ENCODE measurements around the gene SIGLEC11. TPM values are rescaled to one million over a fixed set of nuclear protein-coding genes. Genes with fewer than 3 reads are reported as not detected.

The SIGLEC11 gene
- polyA plus RNA-seq, 1 of the 3 experiments (the other 2 are of a cell fraction) = not detected

- Histone ChIP-seq H3K9ac (no peak overlapping the region), H3K9me2 (no peaks in the 10 kb centered on the region), H3K27ac (ENCODE audit: low read depth in 2 of 2, low read length in 1 of 2) (no peak overlapping the region), H3K4me3 (ENCODE audit: low read depth in 2 of 2, low read length in 1 of 2) (no peak overlapping the region), H3K27me3 (ENCODE audit: insufficient read depth) (no peaks in the 10 kb centered on the region), H3K36me3 (replicated peaks in 1 of 2; ENCODE audit: control insufficient read depth in 1 of 2, insufficient read depth in 2 of 2, low read length in 1 of 2) (peaks cover 4 to 5% of the 10 kb centered on the region in 2 experiments), H2AFZ (ENCODE audit: low read depth) (no peak overlapping the region), H3K4me1 (ENCODE audit: control insufficient read depth in 1 of 2, insufficient read depth in 2 of 2, low read depth in 1 of 2, low read length in 1 of 2) (no peaks in the 10 kb centered on the region), H3K79me2 (ENCODE audit: insufficient read depth) (no peaks in the 10 kb centered on the region), H3K4me2 (no peak overlapping the region), H3K9me3 (no peaks in the 10 kb centered on the region), H3F3A (replicated peaks; ENCODE audit: insufficient read depth) (no peaks in the 10 kb centered on the region), H4K20me1 (ENCODE audit: insufficient read depth) (peaks cover 39% of the 10 kb centered on the region)
- TF ChIP-seq CHD2 (IDR thresholded peaks at IDR 0.05; ENCODE audit: low read length, partially characterized antibody) = no peak
- no peak for TF ChIP-seq REST (IDR thresholded peaks at IDR 0.05; ENCODE audit: low read depth, low read length)
- WGBS (ENCODE audit: low lambda C conversion rate) = 82% methylated on average over 11 of the region's 11 CpGs
- POLR2A ChIA-PET = no interaction called here
- DNase-seq = no peak
- CTCF ChIA-PET = interaction anchor here (0.9 to 9.6 kb wide), 6 partner anchors 8 to 51 kb away, joined by 3 to 94 read pairs (median 8); no protein-coding TSS in a partner anchor
Measured at GRCh38 chr19:49984491-49984890, 23.5 kb upstream of the SIGLEC11 start.

DNA sequence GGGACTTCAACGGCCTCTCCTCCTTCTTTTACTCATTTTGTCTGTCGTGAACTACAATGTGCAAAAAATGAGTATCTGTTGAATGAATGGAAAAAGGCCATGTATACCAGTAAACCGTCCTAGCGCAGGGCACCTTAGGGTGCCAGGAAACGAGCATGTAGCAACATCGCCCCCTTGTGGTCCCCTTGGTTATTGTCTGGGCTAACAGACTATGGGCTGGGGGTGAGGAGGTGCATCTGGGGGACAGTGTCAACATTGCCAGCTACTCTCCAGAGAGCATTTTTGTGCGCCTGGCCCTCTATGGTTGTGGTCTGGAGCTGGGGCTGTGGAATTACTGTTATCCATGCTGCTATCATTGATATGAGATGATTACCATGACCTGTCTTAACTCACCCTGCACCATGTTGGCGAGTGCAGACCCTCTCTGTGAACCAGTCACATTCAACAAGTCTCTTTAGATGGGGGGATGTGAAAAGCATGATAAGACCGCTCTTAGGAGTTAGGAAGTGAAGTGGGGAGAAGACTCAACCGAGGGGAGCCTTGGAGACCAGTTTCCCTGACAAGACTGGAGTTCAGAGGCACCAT is 22.8 kb upstream of the SIGLEC11 start:
- WGBS (ENCODE audit: low lambda C conversion rate) = 24% methylated on average over 9 of the region's 10 CpGs
- Histone ChIP-seq H3K4me1 (ENCODE audit: control insufficient read depth in 1 of 2, insufficient read depth in 2 of 2, low read depth in 1 of 2, low read length in 1 of 2) (no peaks in the 10 kb centered on the region), H3K9me2 (no peaks in the 10 kb centered on the region), H3K36me3 (replicated peaks in 1 of 2; ENCODE audit: control insufficient read depth in 1 of 2, insufficient read depth in 2 of 2, low read length in 1 of 2) (peaks cover 0 to 5% of the 10 kb centered on the region in 2 experiments), H4K20me1 (ENCODE audit: insufficient read depth) (peaks cover 39% of the 10 kb centered on the region), H2AFZ (ENCODE audit: low read depth) (no peak overlapping the region), H3F3A (replicated peaks; ENCODE audit: insufficient read depth) (no peaks in the 10 kb centered on the region), H3K79me2 (ENCODE audit: insufficient read depth) (no peaks in the 10 kb centered on the region), H3K27me3 (ENCODE audit: insufficient read depth) (no peaks in the 10 kb centered on the region), H3K27ac (ENCODE audit: low read depth in 2 of 2, low read length in 1 of 2) (no peak overlapping the region), H3K4me2 (no peak overlapping the region), H3K9me3 (no peaks in the 10 kb centered on the region), H3K9ac (no peak overlapping the region), H3K4me3 (ENCODE audit: low read depth in 2 of 2, low read length in 1 of 2) (no peak overlapping the region; a peak in 1 of 4 replicates)
- ChIA-PET POLR2A (no interaction called here), CTCF (interaction anchor here (0.6 to 9.6 kb wide), 17 partner anchors 9 to 153 kb away, joined by 3 to 94 read pairs (median 4); no protein-coding TSS in a partner anchor)
- no peak for TF ChIP-seq JUND (IDR thresholded peaks at IDR 0.05)
- TF ChIP-seq MXI1 (IDR thresholded peaks at IDR 0.05; ENCODE audit: low read depth, low read length) = no peak
- TF ChIP-seq ELF1 (IDR thresholded peaks at IDR 0.05) = no peak
- no peak for TF ChIP-seq CHD2 (IDR thresholded peaks at IDR 0.05; ENCODE audit: low read length, partially characterized antibody)
- TF ChIP-seq, protein P1, sequence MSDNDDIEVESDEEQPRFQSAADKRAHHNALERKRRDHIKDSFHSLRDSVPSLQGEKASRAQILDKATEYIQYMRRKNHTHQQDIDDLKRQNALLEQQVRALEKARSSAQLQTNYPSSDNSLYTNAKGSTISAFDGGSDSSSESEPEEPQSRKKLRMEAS (IDR thresholded peaks at IDR 0.05; ENCODE audit: low read depth) = no peak
- no peak for TF ChIP-seq NRF1 (IDR thresholded peaks at IDR 0.05; ENCODE audit: low read depth, low read length)
- TF ChIP-seq, protein P2, sequence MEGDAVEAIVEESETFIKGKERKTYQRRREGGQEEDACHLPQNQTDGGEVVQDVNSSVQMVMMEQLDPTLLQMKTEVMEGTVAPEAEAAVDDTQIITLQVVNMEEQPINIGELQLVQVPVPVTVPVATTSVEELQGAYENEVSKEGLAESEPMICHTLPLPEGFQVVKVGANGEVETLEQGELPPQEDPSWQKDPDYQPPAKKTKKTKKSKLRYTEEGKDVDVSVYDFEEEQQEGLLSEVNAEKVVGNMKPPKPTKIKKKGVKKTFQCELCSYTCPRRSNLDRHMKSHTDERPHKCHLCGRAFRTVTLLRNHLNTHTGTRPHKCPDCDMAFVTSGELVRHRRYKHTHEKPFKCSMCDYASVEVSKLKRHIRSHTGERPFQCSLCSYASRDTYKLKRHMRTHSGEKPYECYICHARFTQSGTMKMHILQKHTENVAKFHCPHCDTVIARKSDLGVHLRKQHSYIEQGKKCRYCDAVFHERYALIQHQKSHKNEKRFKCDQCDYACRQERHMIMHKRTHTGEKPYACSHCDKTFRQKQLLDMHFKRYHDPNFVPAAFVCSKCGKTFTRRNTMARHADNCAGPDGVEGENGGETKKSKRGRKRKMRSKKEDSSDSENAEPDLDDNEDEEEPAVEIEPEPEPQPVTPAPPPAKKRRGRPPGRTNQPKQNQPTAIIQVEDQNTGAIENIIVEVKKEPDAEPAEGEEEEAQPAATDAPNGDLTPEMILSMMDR (IDR thresholded peaks at IDR 0.05) = peak; percentile 91
- TF ChIP-seq GABPA (IDR thresholded peaks at IDR 0.05; ENCODE audit: low read depth) = no peak
- no peak for TF ChIP-seq FOXM1 (IDR thresholded peaks at IDR 0.05; ENCODE audit: low read depth)
- no peak for TF ChIP-seq IRF3 (IDR thresholded peaks at IDR 0.05; ENCODE audit: low read depth, low read length)
- TF ChIP-seq FOXJ3 (CRISPR knock-in tag; IDR thresholded peaks at IDR 0.05) = no peak
- peak; percentile 50; the same call in 1 of the 2 replicates for TF ChIP-seq SMC3 (IDR thresholded peaks at IDR 0.05; ENCODE audit: low read depth, low read length)
- TF ChIP-seq TEAD4 (IDR thresholded peaks at IDR 0.05; ENCODE audit: borderline replicate concordance, insufficient read depth) = no peak
- TF ChIP-seq MEF2A (IDR thresholded peaks at IDR 0.05; ENCODE audit: borderline replicate concordance, low read depth) = no peak
- no peak for TF ChIP-seq RFX5 (IDR thresholded peaks at IDR 0.05; ENCODE audit: low read length)
- no peak for TF ChIP-seq EZH2phosphoT487 (IDR thresholded peaks at IDR 0.05; ENCODE audit: borderline replicate concordance, low read depth)
- peak; percentile 79 for TF ChIP-seq RAD21 (IDR thresholded peaks at IDR 0.05; ENCODE audit: low read length)
- no peak for TF ChIP-seq FOSL2 (IDR thresholded peaks at IDR 0.05; ENCODE audit: borderline replicate concordance, low read depth)
- peak; percentile 79 for DNase-seq

Measured in SK-N-SH (cell line).